NCI-H2196 (cell line): Measurements from ENCODE around the gene ANKRD16.
"Not testable (repeated sequence)": the region's sequence is repeated elsewhere in the genome, so short reads cannot be mapped to it uniquely, and the experiment has no call there.

Source experiments
- DNase-seq: peaks from one replicate; lab custom pipeline; 2025; ENCODE audit not compliant: unreplicated experiment; lab: John Stamatoyannopoulos, UW

ANKRD16 gene

GRCh38 chr10:5889624-5890451 lies at the start of gene ANKRD16, which contains the start of gene FBH1:
TSS of gene ANKRD16 (minus strand) at chr10:5889893. CDS start at chr10:5889354, 539 bp downstream.
TSS of gene FBH1 (plus strand) at chr10:5890243. CDS start at chr10:5890346, 103 bp downstream.
- DNase-seq, result peak; percentile 89

- DNase-seq, result no peak
Measured at GRCh38 chr10:5938291-5938690, 48.6 kb upstream of the ANKRD16 start.

- DNase-seq, result no peak
Measured at GRCh38 chr10:5937016-5937415, 47.3 kb upstream of the ANKRD16 start.

GRCh38 chr10:5935628-5936027 lies 45.9 kb upstream of the ANKRD16 start:
- no peak for DNase-seq

GRCh38 chr10:5933909-5934546 lies 44.3 kb upstream of the ANKRD16 start:
- DNase-seq, result no peak

GRCh38 chr10:5932345-5932744 lies 42.7 kb upstream of the ANKRD16 start:
- DNase-seq, result no peak

- no peak for DNase-seq
Measured at GRCh38 chr10:5930272-5930671, 40.6 kb upstream of the ANKRD16 start.

- no peak for DNase-seq
Measured at GRCh38 chr10:5929442-5929841, 39.7 kb upstream of the ANKRD16 start.

GRCh38 chr10:5927306-5927705 lies 37.6 kb upstream of the ANKRD16 start:
- no peak for DNase-seq

- no peak for DNase-seq
Measured at GRCh38 chr10:5924889-5925288, 35.2 kb upstream of the ANKRD16 start.

GRCh38 chr10:5921746-5922145 lies 32.1 kb upstream of the ANKRD16 start:
- no peak for DNase-seq

- DNase-seq, result no peak
Measured at GRCh38 chr10:5919568-5919967, 29.9 kb upstream of the ANKRD16 start.

GRCh38 chr10:5918763-5919162 lies 29.1 kb upstream of the ANKRD16 start:
- no peak for DNase-seq

- no peak for DNase-seq
Measured at GRCh38 chr10:5917305-5917704, 27.6 kb upstream of the ANKRD16 start.

GRCh38 chr10:5915451-5915850 lies 25.8 kb upstream of the ANKRD16 start:
- no peak for DNase-seq

- no peak for DNase-seq
Measured at GRCh38 chr10:5913736-5914135, 24.0 kb upstream of the ANKRD16 start.

GRCh38 chr10:5911670-5912069 lies 22.0 kb upstream of the ANKRD16 start:
- no peak for DNase-seq

GRCh38 chr10:5910323-5911100 lies 20.8 kb upstream of the ANKRD16 start:
- DNase-seq, result no peak

GRCh38 chr10:5908676-5909075 lies 19.0 kb upstream of the ANKRD16 start:
- not testable (repeated sequence) for DNase-seq

GRCh38 chr10:5906651-5907050 lies 17.0 kb upstream of the ANKRD16 start:
- DNase-seq, result no peak

- no peak for DNase-seq
Measured at GRCh38 chr10:5905854-5906507, 16.3 kb upstream of the ANKRD16 start.
